Liver (tissue), 9 donors: ENCODE data around the gene FGFR3. TPM values are rescaled to one million over a fixed set of nuclear protein-coding genes. Genes with fewer than 3 reads are reported as not detected.

Experiments used
- DNase-seq: peaks from one replicate; pipeline ENCODE4 v3.0.0-alpha.2; 2017; ENCODE audit warnings: low spot score
- H3K27ac ChIP-seq, 2 donors: one replicate each; pipeline ENCODE4 v1.7.0; 2013; ENCODE audit warnings: inconsistent platforms in 2 of 2, low read length in 2 of 2, control low read depth in 1 of 2, low read depth in 1 of 2, mild to moderate bottlenecking in 1 of 2
- H3K27me3 ChIP-seq, 4 donors: one replicate each; pipeline versions ENCODE4 v1.6.1 to v1.7.0; 2013; ENCODE audit warnings: low read length in 3 of 4, inconsistent platforms in 1 of 4, mild to moderate bottlenecking in 1 of 4, moderate library complexity in 1 of 4; ENCODE audit not compliant: control insufficient read depth in 4 of 4, insufficient read depth in 4 of 4
- H3K36me3 ChIP-seq, 4 donors: one replicate each; pipeline versions ENCODE4 v1.6.1 to v1.7.0; 2013; ENCODE audit warnings: low read length in 3 of 4, mild to moderate bottlenecking in 3 of 4, low read depth in 1 of 4, moderate library complexity in 1 of 4; ENCODE audit not compliant: control insufficient read depth in 4 of 4, insufficient read depth in 3 of 4
- H3K4me1 ChIP-seq, 4 donors: one replicate each; pipeline versions ENCODE4 v1.6.1 to v1.7.0; 2013; ENCODE audit warnings: low read length in 3 of 4, mild to moderate bottlenecking in 3 of 4, moderate library complexity in 1 of 4; ENCODE audit not compliant: control insufficient read depth in 4 of 4, insufficient read depth in 4 of 4
- H3K4me3 ChIP-seq, 3 donors: one replicate each; pipeline versions ENCODE4 v1.6.1 to v1.7.0; 2013; ENCODE audit warnings: low read length in 3 of 3, control low read depth in 1 of 3, low read depth in 1 of 3, mild to moderate bottlenecking in 1 of 3
- H3K9ac ChIP-seq, 2 donors: one replicate each; pipeline ENCODE4 v1.7.0; 2013; ENCODE audit warnings: low read length in 2 of 2, mild to moderate bottlenecking in 2 of 2, moderate library complexity in 2 of 2, control low read depth in 1 of 2, low read depth in 1 of 2
- H3K9me3 ChIP-seq, 4 donors: one replicate each; pipeline versions ENCODE4 v1.6.1 to v1.7.0; 2013; ENCODE audit warnings: low read length in 3 of 4; ENCODE audit not compliant: control insufficient read depth in 4 of 4
- EGR1 ChIP-seq, 2 donors: IDR thresholded peaks; 2 replicates each; pipeline ENCODE4 v1.6.1; 2016 to 2018; ENCODE audit warnings: antibody characterized with exemption in 2 of 2, low read depth in 2 of 2
- FOXA1 ChIP-seq: IDR thresholded peaks from 2 replicates; pipeline ENCODE4 v1.6.1; 2016; ENCODE audit warnings: antibody characterized with exemption
- GABPA ChIP-seq, 2 donors: IDR thresholded peaks in 1 of 2; conservative IDR thresholded peaks in 1 of 2; 2 replicates each; pipeline ENCODE4 v1.6.1; 2016; ENCODE audit warnings: antibody characterized with exemption in 2 of 2, mild to moderate bottlenecking in 1 of 2, moderate library complexity in 1 of 2
- HNF4A ChIP-seq, 2 donors: conservative IDR thresholded peaks; 2 replicates each; pipeline ENCODE4 v1.6.1; 2016; ENCODE audit warnings: antibody characterized with exemption in 2 of 2, mild to moderate bottlenecking in 2 of 2
- HNF4G ChIP-seq: IDR thresholded peaks from 2 replicates; pipeline ENCODE4 v1.6.1; 2016; ENCODE audit warnings: antibody characterized with exemption
- JUND ChIP-seq, 2 donors: IDR thresholded peaks; 2 replicates each; pipeline ENCODE4 v1.6.1; 2016; ENCODE audit warnings: antibody characterized with exemption in 2 of 2
- RAD21 ChIP-seq, 2 donors: IDR thresholded peaks; 2 replicates each; pipeline ENCODE4 v1.6.1; 2016; ENCODE audit warnings: antibody characterized with exemption in 2 of 2, mild to moderate bottlenecking in 2 of 2
- REST ChIP-seq: IDR thresholded peaks from 2 replicates; pipeline ENCODE4 v1.6.1; 2016; ENCODE audit warnings: antibody characterized with exemption, mild to moderate bottlenecking
- TAF1 ChIP-seq: conservative IDR thresholded peaks from 2 replicates; pipeline ENCODE4 v1.6.1; 2016; ENCODE audit warnings: antibody characterized with exemption, mild to moderate bottlenecking
- YY1 ChIP-seq: IDR thresholded peaks from 2 replicates; pipeline ENCODE4 v1.6.1; 2016; ENCODE audit warnings: antibody characterized with exemption, mild to moderate bottlenecking
- WGBS: extraction: QIAGEN DNeasy Blood & Tissue Kit; methylation state at CpG from one replicate; pipeline ENCODE4 v1.1.7; 2013; 5-methylcytosine and 5-hydroxymethylcytosine counted together
- polyA plus RNA-seq, 2 donors: library from polyadenylated mRNA; stranded (reverse) in 1 of 2; unstranded in 1 of 2; fragments of 200-250 nt in 1 of 2; fragments of >200 nt in 1 of 2; fragmentation: Nextera tagmentation in 1 of 2; extraction: Ambion mirVana in 1 of 2; gene quantifications; one replicate each; pipeline versions ENCODE4 v1.2.1 to v1.2.3, GENCODE V29; 2013 to 2015
- total RNA-seq, 2 donors: library from RNA; depleted of rRNA; stranded (reverse); fragments of >200 nt; gene quantifications; one replicate each; pipeline ENCODE4 v1.2.3, GENCODE V29; 2014
- TF ChIP-seq, protein P1 (sequence below): fragments of 150-350 bp; IDR thresholded peaks from 2 replicates; pipeline ENCODE4 v1.5.1; 2017; ENCODE audit warnings: improper control_type of control experiment, low read depth, low read length; ENCODE audit not compliant: missing input control
- TF ChIP-seq, protein P2 (sequence below): IDR thresholded peaks from 2 replicates; pipeline ENCODE4 v1.6.1; 2016; ENCODE audit warnings: antibody characterized with exemption
- donor health status: healthy.
- donor health status: healthy.
- donor health status: healthy.
- donor health status: healthy.
- donor health status: healthy.

FGFR3 gene
- total and polyA plus RNA-seq, 4 donors = 5.6 to 40.0 (median 29.1) TPM

GRCh38 chr4:1749370-1749769 is 43.7 kb upstream of the FGFR3 start:
- H3K4me1 ChIP-seq = peaks cover 8 to 28% (median 17%) of the 10 kb centered on the region in 4 donors
- WGBS = 76% methylated on average over 3 of the region's 3 CpGs
- no peak overlapping the region for H3K9ac ChIP-seq
- no peak overlapping the region for H3K27ac ChIP-seq
- no peaks in the 10 kb centered on the region for H3K27me3 ChIP-seq
- H3K4me3 ChIP-seq = no peak overlapping the region
- no peak for DNase-seq
- TF ChIP-seq RAD21 (IDR thresholded peaks at IDR 0.05) = no peak
- TF ChIP-seq HNF4A (conservative IDR thresholded peaks at IDR 0.05) = no peak
- TF ChIP-seq REST = no peak
- H3K36me3 ChIP-seq = no peaks in the 10 kb centered on the region
- no peaks in the 10 kb centered on the region for H3K9me3 ChIP-seq

- Histone ChIP-seq H3K9ac (no peak overlapping the region), H3K27me3 (no peaks in the 10 kb centered on the region), H3K9me3 (no peaks in the 10 kb centered on the region), H3K4me1 (peaks cover 5 to 23% (median 13%) of the 10 kb centered on the region in 4 donors), H3K27ac (no peak overlapping the region), H3K4me3 (no peak overlapping the region), H3K36me3 (no peaks in the 10 kb centered on the region)
- no peak for TF ChIP-seq REST
- TF ChIP-seq, protein P1, sequence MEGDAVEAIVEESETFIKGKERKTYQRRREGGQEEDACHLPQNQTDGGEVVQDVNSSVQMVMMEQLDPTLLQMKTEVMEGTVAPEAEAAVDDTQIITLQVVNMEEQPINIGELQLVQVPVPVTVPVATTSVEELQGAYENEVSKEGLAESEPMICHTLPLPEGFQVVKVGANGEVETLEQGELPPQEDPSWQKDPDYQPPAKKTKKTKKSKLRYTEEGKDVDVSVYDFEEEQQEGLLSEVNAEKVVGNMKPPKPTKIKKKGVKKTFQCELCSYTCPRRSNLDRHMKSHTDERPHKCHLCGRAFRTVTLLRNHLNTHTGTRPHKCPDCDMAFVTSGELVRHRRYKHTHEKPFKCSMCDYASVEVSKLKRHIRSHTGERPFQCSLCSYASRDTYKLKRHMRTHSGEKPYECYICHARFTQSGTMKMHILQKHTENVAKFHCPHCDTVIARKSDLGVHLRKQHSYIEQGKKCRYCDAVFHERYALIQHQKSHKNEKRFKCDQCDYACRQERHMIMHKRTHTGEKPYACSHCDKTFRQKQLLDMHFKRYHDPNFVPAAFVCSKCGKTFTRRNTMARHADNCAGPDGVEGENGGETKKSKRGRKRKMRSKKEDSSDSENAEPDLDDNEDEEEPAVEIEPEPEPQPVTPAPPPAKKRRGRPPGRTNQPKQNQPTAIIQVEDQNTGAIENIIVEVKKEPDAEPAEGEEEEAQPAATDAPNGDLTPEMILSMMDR = no peak
- no peak for TF ChIP-seq FOXA1
- no peak for TF ChIP-seq TAF1
- no peak for TF ChIP-seq YY1
- no peak for TF ChIP-seq HNF4G
- no peak for TF ChIP-seq EGR1 (IDR thresholded peaks at IDR 0.05; ENCODE audit: low read depth in 2 of 2)
- TF ChIP-seq RAD21 (IDR thresholded peaks at IDR 0.05) = no peak
- TF ChIP-seq, protein P2, sequence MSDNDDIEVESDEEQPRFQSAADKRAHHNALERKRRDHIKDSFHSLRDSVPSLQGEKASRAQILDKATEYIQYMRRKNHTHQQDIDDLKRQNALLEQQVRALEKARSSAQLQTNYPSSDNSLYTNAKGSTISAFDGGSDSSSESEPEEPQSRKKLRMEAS = no peak
- TF ChIP-seq JUND (IDR thresholded peaks at IDR 0.05) = no peak
- TF ChIP-seq GABPA (IDR thresholded peaks at IDR 0.05 in 1 of 2, conservative IDR thresholded peaks at IDR 0.05 in 1 of 2) = no peak
- 87% methylated on average over 14 of the region's 14 CpGs for WGBS
- no peak for DNase-seq
Observed at GRCh38 chr4:1749826-1750225, 43.3 kb upstream of the FGFR3 start.
